HG03565 (cell line): ENCODE measurements around the gene GALNT6.
A peak's percentile ranks its signal among the peaks of the same experiment; 100 is the strongest.

ENCODE experiments used
- ATAC-seq: cut with Tn5 transposase; IDR thresholded peaks from one replicate; pipeline ENCODE4 v1.9.1; 2021; ENCODE audit warnings: mild to moderate bottlenecking, moderate library complexity; ENCODE audit not compliant: unreplicated experiment

The GALNT6 gene

GRCh38 chr12:51391283-51392123 lies at the start of gene GALNT6:
TSS of gene GALNT6 (minus strand) at chr12:51391406. CDS start at chr12:51379781, 11,625 bp downstream.
- ATAC-seq = no peak

- no peak for ATAC-seq
These were observed 48.1 kb upstream of the GALNT6 start for GRCh38 chr12:51439330-51439729.

GRCh38 chr12:51437431-51437830 lies 46.2 kb upstream of the GALNT6 start:
- ATAC-seq = no peak

- ATAC-seq = no peak
These were observed 43.1 kb upstream of the GALNT6 start for GRCh38 chr12:51434305-51434704.

GRCh38 chr12:51432921-51433320 lies 41.7 kb upstream of the GALNT6 start:
- ATAC-seq = no peak

- no peak for ATAC-seq
These were observed 39.1 kb upstream of the GALNT6 start for GRCh38 chr12:51430196-51430895.

- no peak for ATAC-seq
These were observed 38.5 kb upstream of the GALNT6 start for GRCh38 chr12:51429700-51430099.

- no peak for ATAC-seq
These were observed 37.0 kb upstream of the GALNT6 start for GRCh38 chr12:51428256-51428655.

- ATAC-seq = peak; percentile 83
These were observed 33.7 kb upstream of the GALNT6 start, which contains the start of gene SLC4A8 for GRCh38 chr12:51424662-51425539. TSS of gene SLC4A8 (plus strand) at chr12:51424831. CDS start at chr12:51424988, 157 bp downstream.

- ATAC-seq = no peak
These were observed 33.0 kb upstream of the GALNT6 start for GRCh38 chr12:51424094-51424661.

- no peak for ATAC-seq
These were observed 30.2 kb upstream of the GALNT6 start for GRCh38 chr12:51421266-51421884.

- no peak for ATAC-seq
These were observed 28.4 kb upstream of the GALNT6 start for GRCh38 chr12:51419425-51420193.

- no peak for ATAC-seq
These were observed 26.6 kb upstream of the GALNT6 start for GRCh38 chr12:51417826-51418225.

GRCh38 chr12:51415931-51416330 lies 24.7 kb upstream of the GALNT6 start:
- no peak for ATAC-seq

GRCh38 chr12:51413791-51414190 lies 22.6 kb upstream of the GALNT6 start:
- ATAC-seq = no peak

GRCh38 chr12:51413149-51413548 lies 21.9 kb upstream of the GALNT6 start:
- ATAC-seq = no peak

GRCh38 chr12:51409846-51410245 lies 18.6 kb upstream of the GALNT6 start:
- ATAC-seq = no peak

- no peak for ATAC-seq
These were observed 16.4 kb upstream of the GALNT6 start for GRCh38 chr12:51407604-51408003.

- no peak for ATAC-seq
These were observed 15.7 kb upstream of the GALNT6 start for GRCh38 chr12:51406859-51407258.

- no peak for ATAC-seq
These were observed 15.1 kb upstream of the GALNT6 start for GRCh38 chr12:51406290-51406689.
